ENCODE data around the gene BTD. TPM values are rescaled to one million over a fixed set of nuclear protein-coding genes. Genes with fewer than 3 reads are reported as not detected.

The BTD gene
- total RNA-seq, 1 donor from 2014 or later, result 12.7 TPM

GRCh38 chr3:15654891-15655290, 53.3 kb downstream of the BTD start:
- no peak for TF ChIP-seq CTCF (IDR thresholded peaks at IDR 0.05; ENCODE audit: partially characterized antibody, unreplicated experiment)
- Mint-ChIP-seq H3K27me3 (ENCODE audit: unreplicated experiment) (no peaks in the 10 kb centered on the region), H3K4me3 (ENCODE audit: unreplicated experiment) (no peak overlapping the region), H3K4me1 (ENCODE audit: low read depth, unreplicated experiment) (no peaks in the 10 kb centered on the region), H3K27ac (ENCODE audit: unreplicated experiment) (no peak overlapping the region), H3K9me3 (ENCODE audit: unreplicated experiment) (peaks cover 6% of the 10 kb centered on the region), H3K36me3 (ENCODE audit: unreplicated experiment) (peaks cover 12% of the 10 kb centered on the region)
- no peak for DNase-seq

- H3K4me1 Mint-ChIP-seq (ENCODE audit: low read depth, unreplicated experiment), result no peaks in the 10 kb centered on the region
- H3K9me3 Mint-ChIP-seq (ENCODE audit: unreplicated experiment), result peaks cover 6% of the 10 kb centered on the region
- H3K4me3 Mint-ChIP-seq (ENCODE audit: unreplicated experiment), result no peak overlapping the region
- no peak overlapping the region for H3K27ac Mint-ChIP-seq (ENCODE audit: unreplicated experiment)
- DNase-seq, result no peak
- no peak for TF ChIP-seq CTCF (IDR thresholded peaks at IDR 0.05; ENCODE audit: partially characterized antibody, unreplicated experiment)
- H3K36me3 Mint-ChIP-seq (ENCODE audit: unreplicated experiment), result peaks cover 8% of the 10 kb centered on the region
- H3K27me3 Mint-ChIP-seq (ENCODE audit: unreplicated experiment), result peaks cover 2% of the 10 kb centered on the region
These were observed 54.8 kb downstream of the BTD start for GRCh38 chr3:15656342-15656741.

GRCh38 chr3:15657016-15657415, 55.5 kb downstream of the BTD start:
- no peak overlapping the region for H3K27ac Mint-ChIP-seq (ENCODE audit: unreplicated experiment)
- H3K4me3 Mint-ChIP-seq (ENCODE audit: unreplicated experiment), result no peak overlapping the region
- H3K4me1 Mint-ChIP-seq (ENCODE audit: low read depth, unreplicated experiment), result no peaks in the 10 kb centered on the region
- DNase-seq, result no peak
- no peak for TF ChIP-seq CTCF (IDR thresholded peaks at IDR 0.05; ENCODE audit: partially characterized antibody, unreplicated experiment)
- H3K9me3 Mint-ChIP-seq (ENCODE audit: unreplicated experiment), result peaks cover 9% of the 10 kb centered on the region
- peaks cover 5% of the 10 kb centered on the region for H3K36me3 Mint-ChIP-seq (ENCODE audit: unreplicated experiment)
- peaks cover 2% of the 10 kb centered on the region for H3K27me3 Mint-ChIP-seq (ENCODE audit: unreplicated experiment)

GRCh38 chr3:15659254-15659975, 57.9 kb downstream of the BTD start:
- no peaks in the 10 kb centered on the region for H3K4me1 Mint-ChIP-seq (ENCODE audit: low read depth, unreplicated experiment)
- no peak overlapping the region for H3K27ac Mint-ChIP-seq (ENCODE audit: unreplicated experiment)
- H3K36me3 Mint-ChIP-seq (ENCODE audit: unreplicated experiment), result peaks cover 9% of the 10 kb centered on the region
- H3K27me3 Mint-ChIP-seq (ENCODE audit: unreplicated experiment), result peaks cover 2% of the 10 kb centered on the region
- no peak overlapping the region for H3K4me3 Mint-ChIP-seq (ENCODE audit: unreplicated experiment)
- TF ChIP-seq CTCF (IDR thresholded peaks at IDR 0.05; ENCODE audit: partially characterized antibody, unreplicated experiment), result no peak
- DNase-seq, result no peak
- H3K9me3 Mint-ChIP-seq (ENCODE audit: unreplicated experiment), result peaks cover 9% of the 10 kb centered on the region

- Mint-ChIP-seq H3K27me3 (ENCODE audit: unreplicated experiment) (peaks cover 2% of the 10 kb centered on the region), H3K36me3 (ENCODE audit: unreplicated experiment) (peaks cover 9% of the 10 kb centered on the region), H3K27ac (ENCODE audit: unreplicated experiment) (no peak overlapping the region), H3K4me3 (ENCODE audit: unreplicated experiment) (no peak overlapping the region), H3K4me1 (ENCODE audit: low read depth, unreplicated experiment) (no peaks in the 10 kb centered on the region), H3K9me3 (ENCODE audit: unreplicated experiment) (peaks cover 12% of the 10 kb centered on the region)
- DNase-seq, result no peak
- no peak for TF ChIP-seq CTCF (IDR thresholded peaks at IDR 0.05; ENCODE audit: partially characterized antibody, unreplicated experiment)
These were observed 58.8 kb downstream of the BTD start for GRCh38 chr3:15660055-15660935.
